ENCODE data around the gene MTARC2. TPM values are rescaled to one million over a fixed set of nuclear protein-coding genes. Genes with fewer than 3 reads are reported as not detected.
A peak's percentile ranks its signal among the peaks of the same experiment; 100 is the strongest.

MTARC2 gene
- total RNA-seq, 1 donor from 2014 or later: 8.6 TPM

GRCh38 chr1:220798338-220798737 lies 50.2 kb downstream of the MTARC2 start:
- no peak for DNase-seq (ENCODE audit: low read depth in 2 of 2)

GRCh38 chr1:220800262-220800661 lies 52.1 kb downstream of the MTARC2 start:
- no peak for DNase-seq (ENCODE audit: low read depth in 2 of 2)

- peak in 1 of 2 donors; percentile 51 for DNase-seq (ENCODE audit: low read depth in 2 of 2)
Observed at GRCh38 chr1:220803401-220804201, 55.5 kb downstream of the MTARC2 start.

- no peak for DNase-seq (ENCODE audit: low read depth in 2 of 2)
Observed at GRCh38 chr1:220804202-220804586, 56.1 kb downstream of the MTARC2 start.

- DNase-seq (ENCODE audit: low read depth in 2 of 2): no peak
Observed at GRCh38 chr1:220806408-220806807, 58.3 kb downstream of the MTARC2 start.

- DNase-seq (ENCODE audit: low read depth in 2 of 2): no peak
Observed at GRCh38 chr1:220807726-220808125, 59.6 kb downstream of the MTARC2 start.

GRCh38 chr1:220808345-220809186 lies 60.4 kb downstream of the MTARC2 start:
- no peak for DNase-seq (ENCODE audit: low read depth in 2 of 2)

GRCh38 chr1:220809187-220809550 lies 61.0 kb downstream of the MTARC2 start:
- no peak for DNase-seq (ENCODE audit: low read depth in 2 of 2)

GRCh38 chr1:220809704-220810103 lies 61.6 kb downstream of the MTARC2 start:
- no peak for DNase-seq (ENCODE audit: low read depth in 2 of 2)

GRCh38 chr1:220810179-220810653 lies 62.1 kb downstream of the MTARC2 start:
- DNase-seq (ENCODE audit: low read depth in 2 of 2): peak; percentile 67 to 85

- peak in 1 of 2 donors; percentile 35 for DNase-seq (ENCODE audit: low read depth in 2 of 2)
Observed at GRCh38 chr1:220810963-220811362, 62.8 kb downstream of the MTARC2 start.

GRCh38 chr1:220811695-220812094 lies 63.6 kb downstream of the MTARC2 start:
- DNase-seq (ENCODE audit: low read depth in 2 of 2): peak in 1 of 2 donors; percentile 51

- no peak for DNase-seq (ENCODE audit: low read depth in 2 of 2)
Observed at GRCh38 chr1:220812308-220812707, 64.2 kb downstream of the MTARC2 start.

- DNase-seq (ENCODE audit: low read depth in 2 of 2): peak in 1 of 2 donors; percentile 79
Observed at GRCh38 chr1:220813013-220813412, 64.9 kb downstream of the MTARC2 start.

- no peak for DNase-seq (ENCODE audit: low read depth in 2 of 2)
Observed at GRCh38 chr1:220815409-220815808, 67.3 kb downstream of the MTARC2 start.

- no peak for DNase-seq (ENCODE audit: low read depth in 2 of 2)
Observed at GRCh38 chr1:220817907-220818306, 69.8 kb downstream of the MTARC2 start.

- DNase-seq (ENCODE audit: low read depth in 2 of 2): no peak
Observed at GRCh38 chr1:220818421-220819173, 70.5 kb downstream of the MTARC2 start.

GRCh38 chr1:220819467-220820026 lies 71.4 kb downstream of the MTARC2 start:
- no peak for DNase-seq (ENCODE audit: low read depth in 2 of 2)

GRCh38 chr1:220824031-220824989 lies 76.2 kb downstream of the MTARC2 start:
- no peak for DNase-seq (ENCODE audit: low read depth in 2 of 2)

Measured in dermis microvascular lymphatic vessel endothelial cell (primary cell).